ENCODE results near the gene GP2. TPM values are rescaled to one million over a fixed set of nuclear protein-coding genes. Genes with fewer than 3 reads are reported as not detected.
"Not testable (repeated sequence)": the region's sequence is repeated elsewhere in the genome, so short reads cannot be mapped to it uniquely, and the experiment has no call there.

The GP2 gene
- polyA plus RNA-seq, 1 donor, result not detected

DNA sequence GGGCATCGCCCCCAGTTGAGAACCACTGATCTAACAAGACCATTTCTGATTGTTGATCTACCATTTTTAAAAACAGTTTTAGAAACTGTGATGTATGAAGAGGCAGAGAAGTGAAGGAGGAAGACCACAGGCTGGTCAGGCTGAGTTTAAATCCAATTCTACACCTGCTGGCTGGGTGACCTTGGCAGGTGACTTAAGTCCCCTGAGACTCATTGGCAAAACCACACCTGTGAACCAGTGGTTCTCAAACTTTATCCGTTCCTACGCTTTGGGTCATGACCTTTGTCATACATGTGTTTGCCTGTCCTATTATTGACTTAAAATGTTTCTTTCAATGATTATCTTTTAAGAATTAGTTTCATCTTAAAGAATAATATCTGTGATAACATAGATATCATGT is 2.3 kb downstream of the GP2 start:
- no peak for DNase-seq (ENCODE audit: low read depth)

DNA sequence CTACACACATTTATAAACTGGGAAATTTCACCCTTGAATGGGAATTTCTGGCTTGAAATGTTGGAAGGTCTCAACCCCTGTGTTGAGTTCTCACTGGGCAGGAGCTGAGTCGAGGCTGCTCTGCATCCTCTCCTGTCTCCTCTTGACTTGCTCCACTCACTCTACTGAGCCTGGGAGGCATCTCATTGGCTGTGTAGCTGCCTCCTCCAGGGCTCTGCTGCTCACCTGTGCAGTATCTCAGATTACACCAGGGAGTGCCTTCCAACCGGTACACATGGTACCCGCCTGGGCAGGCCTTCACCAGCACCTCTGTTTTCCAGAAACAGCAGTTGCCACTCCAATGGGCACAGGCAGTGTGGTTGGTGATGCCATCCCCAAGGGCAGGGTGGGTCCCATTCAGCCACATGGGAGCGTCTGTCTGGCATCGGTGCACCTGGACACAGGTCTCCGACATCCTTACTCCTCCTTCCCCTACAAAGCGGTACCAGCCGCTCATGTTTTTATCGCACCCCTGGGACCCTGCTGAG is 3.7 kb downstream of the GP2 start:
- DNase-seq (ENCODE audit: low read depth), result no peak

DNA sequence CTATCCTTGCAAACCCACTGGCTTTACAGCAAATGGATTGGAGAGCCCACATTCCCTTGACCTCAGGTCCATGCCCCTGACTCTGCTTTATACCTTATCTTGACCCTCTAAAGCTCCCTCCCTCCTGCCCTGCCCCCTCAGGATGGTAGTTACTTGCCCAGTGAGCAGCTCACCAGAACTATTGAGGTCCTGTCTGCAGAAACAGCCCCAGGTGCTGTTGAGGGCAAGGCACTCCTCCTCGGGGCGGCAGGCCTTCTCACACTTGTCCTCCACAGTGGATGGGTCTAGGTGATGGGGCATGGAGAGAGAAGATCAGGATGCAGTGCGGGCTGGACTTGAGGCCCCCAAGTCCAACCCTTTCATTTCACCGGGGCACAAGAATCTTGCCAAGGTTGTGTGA is 4.6 kb downstream of the GP2 start:
- DNase-seq (ENCODE audit: low read depth), result no peak

DNA sequence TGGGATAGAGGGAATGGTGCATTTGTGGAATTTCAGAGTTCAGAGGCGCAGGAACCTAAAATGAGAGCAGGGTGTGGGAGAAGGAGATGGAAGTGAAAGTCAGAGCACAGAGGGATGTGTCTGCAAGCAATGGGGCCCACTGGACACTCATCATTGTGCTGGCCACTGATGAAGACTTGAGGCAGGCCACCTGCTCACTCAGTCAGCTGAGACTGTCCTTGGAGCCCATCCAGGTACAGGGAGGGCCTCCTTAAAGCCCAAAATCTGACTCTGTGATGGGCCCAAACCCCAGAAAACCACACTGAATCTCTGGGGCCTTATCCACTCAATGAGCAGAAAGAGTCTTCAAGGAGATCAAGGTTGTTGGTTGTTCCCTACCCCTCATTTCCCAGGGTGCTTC is 5.6 kb downstream of the GP2 start:
- no peak for DNase-seq (ENCODE audit: low read depth)

DNA sequence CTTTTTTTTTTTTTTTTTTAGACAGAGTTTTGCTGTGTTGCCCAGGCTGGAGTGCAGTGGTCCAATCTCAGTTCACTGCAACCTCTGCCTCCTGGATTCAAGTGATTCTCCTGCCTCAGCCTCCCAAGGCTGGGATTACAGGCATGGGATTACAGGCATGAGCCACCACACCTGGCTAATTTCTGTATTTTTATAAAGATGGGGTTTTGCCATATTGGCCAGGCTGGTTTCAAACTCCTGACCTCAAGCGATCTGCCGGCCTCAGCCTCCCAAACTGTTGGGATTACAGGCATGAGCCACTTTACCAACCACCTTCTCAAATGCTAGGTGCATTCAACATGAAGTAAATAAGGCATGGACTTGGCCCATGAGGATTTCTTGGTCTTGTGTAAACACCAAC is 6.3 kb downstream of the GP2 start:
- not testable (repeated sequence) for DNase-seq (ENCODE audit: low read depth)

DNA sequence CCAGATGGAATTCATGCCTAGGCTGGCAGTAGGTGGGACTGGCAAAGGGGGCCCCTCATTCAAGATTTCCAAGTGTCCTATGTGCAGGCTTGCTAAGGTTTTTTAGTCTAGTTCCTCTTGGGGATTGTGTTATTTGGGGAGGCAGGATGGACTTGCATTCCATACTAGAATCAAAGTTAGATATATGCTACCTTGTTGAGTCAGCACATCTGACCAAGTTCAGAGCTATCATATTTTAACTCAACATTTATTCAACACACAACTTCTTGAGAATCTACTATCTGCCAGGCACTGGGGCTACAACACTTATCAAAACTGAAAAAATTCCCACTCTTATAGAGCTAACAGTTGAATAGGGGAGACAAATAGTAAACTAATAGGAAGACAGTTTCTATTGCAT is 6.7 kb downstream of the GP2 start:
- DNase-seq (ENCODE audit: low read depth), result no peak

DNA sequence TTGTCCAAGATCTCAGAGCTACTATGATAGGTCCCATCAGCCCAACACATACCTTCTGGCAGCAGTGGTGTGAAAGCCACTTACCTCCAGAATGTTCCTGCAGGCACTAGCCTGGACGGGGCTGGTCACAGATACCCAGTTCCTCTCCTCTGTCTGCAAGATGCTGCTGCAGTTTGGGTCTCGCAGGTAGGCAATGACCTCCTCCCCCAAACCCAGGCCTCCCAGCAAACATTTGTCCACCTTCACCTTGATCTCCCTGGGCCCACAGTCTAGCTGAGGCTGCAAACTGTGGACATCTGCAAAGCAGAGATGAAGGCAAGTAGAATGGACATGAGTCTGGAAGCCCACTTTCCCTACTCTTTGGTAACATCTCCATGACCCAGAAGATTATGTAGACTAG is 7.1 kb downstream of the GP2 start:
- DNase-seq (ENCODE audit: low read depth), result no peak

DNA sequence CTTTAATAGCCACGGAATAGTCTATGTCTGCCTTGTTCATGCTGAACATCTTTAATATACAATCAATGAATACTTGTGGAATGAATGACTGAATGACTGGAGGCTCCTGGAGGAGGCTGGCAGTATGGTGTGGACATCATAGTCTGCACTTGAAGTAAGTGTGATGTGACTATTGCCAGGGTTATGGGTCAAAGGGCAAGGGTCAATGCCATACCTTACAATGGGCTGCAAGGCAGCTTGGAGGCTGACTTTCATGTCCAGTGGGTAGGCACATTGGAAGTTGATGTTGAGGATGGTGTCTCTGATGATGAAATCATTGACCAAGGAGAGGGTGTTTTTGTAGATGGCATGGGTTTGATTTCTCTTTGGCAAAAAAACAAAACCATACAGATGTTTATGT is 7.9 kb downstream of the GP2 start:
- no peak for DNase-seq (ENCODE audit: low read depth)

DNA sequence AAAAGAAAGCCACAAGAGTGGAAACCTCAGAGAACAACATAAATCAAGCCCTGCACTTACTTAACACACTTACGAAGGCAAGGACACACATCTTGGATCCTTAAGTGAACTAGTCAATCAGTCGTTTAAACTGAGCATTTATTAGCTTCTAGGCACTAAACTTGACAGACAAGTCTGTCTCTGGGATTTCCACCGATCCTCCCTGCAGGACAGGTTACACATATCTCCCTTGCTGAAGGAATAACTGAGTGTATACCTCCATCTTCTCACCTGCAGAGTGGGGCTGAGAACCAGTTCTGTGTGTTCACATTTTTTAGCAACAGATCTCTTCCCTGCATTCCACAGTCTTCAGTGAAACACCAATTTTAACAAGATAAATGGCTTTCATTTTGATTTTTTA is 8.9 kb downstream of the GP2 start:
- DNase-seq (ENCODE audit: low read depth), result no peak

DNA sequence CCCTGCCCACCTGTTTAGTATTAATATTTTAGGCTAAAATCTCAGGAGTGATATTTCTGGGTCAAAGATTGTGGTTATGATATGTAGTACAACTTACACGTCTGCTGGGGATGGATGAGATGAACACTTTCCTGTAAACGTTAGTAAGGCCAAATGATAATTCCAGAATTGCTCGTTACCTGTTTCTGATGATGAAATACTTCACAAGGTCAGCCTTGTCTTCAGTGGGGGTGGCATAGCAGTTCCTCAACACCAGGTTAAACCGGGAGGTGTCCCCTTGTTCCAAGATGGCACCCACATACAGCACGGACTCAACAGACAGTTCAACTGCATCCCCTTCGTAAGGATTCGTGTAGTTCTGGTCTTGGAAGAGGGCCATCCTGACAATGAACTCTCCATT is 9.3 kb downstream of the GP2 start:
- no peak for DNase-seq (ENCODE audit: low read depth)

DNA sequence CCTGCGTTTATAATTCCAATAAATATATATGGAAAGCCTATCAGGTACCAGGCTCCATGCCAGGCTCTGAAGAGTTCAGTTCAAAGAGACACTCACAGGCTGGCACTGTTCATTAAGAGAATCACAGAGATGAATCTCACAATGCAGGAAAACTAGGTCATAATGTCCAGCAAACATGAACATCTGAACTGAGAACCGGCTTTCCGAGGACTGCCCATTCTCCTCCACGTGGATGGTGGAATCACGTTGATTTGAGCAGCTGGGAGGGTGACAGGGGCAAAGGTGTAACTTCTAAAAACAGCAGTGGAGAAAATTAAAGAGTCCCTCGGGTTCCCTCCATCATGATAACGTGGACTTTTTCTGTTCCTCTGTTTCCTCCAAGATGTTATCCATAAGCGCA is 10.2 kb downstream of the GP2 start:
- no peak for DNase-seq (ENCODE audit: low read depth)

DNA sequence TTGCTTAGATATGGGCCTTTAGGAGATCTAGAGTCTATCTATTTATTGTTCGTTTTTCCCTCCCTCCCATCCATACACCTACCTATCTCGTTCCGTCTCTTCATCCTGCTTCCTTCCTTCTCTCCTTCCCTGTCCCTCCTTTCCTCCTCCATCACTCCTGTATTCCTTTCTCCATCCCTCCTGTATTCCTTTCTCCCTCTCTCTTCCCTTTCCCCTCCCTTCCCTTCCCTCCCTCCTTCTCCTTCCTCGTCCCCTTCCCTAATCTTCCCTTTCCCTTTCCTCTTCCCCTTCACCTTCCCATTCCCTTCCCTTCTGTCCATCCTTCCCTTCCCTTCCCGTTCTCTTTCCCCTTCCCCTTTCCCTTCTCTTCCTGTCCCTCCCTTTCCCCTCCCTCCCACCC is 10.6 kb downstream of the GP2 start:
- no peak for DNase-seq (ENCODE audit: low read depth)

DNA sequence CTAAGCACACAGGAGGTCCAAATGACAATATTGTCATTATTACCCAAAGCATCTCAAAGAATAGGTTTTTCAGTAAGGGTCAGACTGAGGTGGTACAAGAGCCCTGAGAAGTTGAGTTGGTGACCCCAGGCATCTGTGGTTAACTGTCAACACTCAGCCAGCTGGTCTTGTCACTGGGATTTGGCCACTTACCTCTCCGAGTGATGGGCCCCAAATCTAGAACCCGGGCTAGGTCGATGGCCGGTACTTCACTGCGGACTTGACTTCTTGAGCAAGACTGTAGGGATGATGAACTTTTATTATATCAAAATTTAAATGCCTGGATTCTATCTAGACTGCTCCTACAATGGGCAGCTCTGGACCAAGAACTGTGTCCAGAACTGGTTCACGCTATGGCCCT is 11.5 kb downstream of the GP2 start:
- DNase-seq (ENCODE audit: low read depth), result no peak

DNA sequence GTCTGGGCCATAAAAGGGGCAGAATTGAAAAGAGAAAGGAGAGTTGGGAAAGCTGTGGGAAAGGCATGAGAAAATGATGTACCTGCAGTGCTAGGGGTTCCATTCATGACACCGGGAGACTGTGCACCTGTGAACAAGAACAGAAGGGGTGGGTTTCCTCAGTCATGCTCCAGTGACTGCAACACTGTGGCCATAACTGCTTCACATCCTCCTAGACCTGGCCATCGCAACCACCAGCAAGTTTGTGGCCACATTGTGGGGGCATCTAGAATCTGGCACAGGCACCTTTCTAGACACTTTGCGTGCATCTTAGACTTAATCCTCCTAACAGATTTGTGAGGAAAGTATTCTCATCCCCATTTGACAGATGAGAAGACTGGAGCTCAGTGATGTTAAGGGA is 12.7 kb downstream of the GP2 start:
- no peak for DNase-seq (ENCODE audit: low read depth)

DNA sequence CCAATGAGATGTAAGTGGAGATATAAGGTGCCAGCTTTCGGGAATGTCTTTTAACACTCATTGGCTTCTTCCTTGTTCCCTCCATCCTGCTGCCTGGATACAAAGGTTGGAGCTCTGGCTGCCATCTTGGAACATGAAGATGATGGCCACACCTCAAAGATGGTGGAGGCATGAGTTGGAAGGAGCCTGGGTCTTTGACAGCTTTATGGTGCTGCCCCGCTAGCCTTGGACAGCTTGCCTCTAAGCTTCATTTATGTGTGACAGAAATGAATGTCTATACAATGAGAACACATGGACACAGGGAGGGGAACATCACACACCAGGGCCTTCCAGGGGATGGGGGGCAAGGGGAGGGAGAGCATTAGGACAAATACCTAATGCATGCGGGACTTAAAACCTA is 13.6 kb downstream of the GP2 start:
- no peak for DNase-seq (ENCODE audit: low read depth)

DNA sequence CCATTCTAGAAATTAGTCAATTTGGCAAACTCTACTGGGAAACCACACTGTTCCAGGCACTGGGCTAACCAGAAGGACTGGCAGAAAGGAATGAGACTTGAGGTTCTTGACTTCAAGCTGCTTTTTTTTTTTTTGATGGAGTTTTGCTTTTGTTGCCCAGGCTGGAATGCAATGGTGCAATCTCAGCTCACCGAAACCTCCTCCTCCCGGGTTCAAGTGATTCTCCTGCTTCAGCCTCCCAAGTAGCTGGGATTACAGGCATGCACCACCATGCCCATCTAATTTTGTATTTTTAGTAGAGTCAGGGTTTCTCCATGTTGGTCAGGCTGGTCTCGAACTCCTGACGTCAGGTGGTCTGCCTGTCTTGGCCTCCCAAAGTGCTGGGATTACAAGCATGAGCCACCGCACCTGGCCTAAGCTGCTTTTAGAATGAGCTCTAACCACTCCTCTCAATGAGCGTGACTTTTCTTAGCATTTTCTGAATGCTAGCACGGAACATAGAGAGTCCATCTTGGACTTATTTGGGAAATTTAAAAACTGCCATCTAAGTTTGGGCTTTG is 14.7 kb downstream of the GP2 start:
- DNase-seq (ENCODE audit: low read depth), result not testable (repeated sequence)

DNA sequence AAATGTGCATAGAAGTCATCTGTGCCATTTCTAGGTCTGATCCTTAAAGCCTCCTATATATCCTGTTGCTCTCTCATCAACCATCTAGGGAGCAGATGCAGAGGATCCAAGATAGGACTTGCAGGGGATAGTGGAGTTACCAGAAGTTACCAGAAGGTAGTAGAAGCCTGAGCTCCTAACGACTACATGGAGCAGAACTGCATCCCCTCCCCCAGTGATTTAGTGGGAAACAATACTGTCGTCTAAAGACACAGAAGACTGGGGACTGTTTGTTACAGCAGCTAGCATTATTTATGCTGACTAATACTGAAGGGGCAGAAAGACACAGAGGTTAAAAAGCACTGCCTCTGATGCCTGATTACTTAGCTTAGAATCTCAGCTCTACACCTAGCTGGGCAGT is 15.8 kb downstream of the GP2 start:
- no peak for DNase-seq (ENCODE audit: low read depth)

DNA sequence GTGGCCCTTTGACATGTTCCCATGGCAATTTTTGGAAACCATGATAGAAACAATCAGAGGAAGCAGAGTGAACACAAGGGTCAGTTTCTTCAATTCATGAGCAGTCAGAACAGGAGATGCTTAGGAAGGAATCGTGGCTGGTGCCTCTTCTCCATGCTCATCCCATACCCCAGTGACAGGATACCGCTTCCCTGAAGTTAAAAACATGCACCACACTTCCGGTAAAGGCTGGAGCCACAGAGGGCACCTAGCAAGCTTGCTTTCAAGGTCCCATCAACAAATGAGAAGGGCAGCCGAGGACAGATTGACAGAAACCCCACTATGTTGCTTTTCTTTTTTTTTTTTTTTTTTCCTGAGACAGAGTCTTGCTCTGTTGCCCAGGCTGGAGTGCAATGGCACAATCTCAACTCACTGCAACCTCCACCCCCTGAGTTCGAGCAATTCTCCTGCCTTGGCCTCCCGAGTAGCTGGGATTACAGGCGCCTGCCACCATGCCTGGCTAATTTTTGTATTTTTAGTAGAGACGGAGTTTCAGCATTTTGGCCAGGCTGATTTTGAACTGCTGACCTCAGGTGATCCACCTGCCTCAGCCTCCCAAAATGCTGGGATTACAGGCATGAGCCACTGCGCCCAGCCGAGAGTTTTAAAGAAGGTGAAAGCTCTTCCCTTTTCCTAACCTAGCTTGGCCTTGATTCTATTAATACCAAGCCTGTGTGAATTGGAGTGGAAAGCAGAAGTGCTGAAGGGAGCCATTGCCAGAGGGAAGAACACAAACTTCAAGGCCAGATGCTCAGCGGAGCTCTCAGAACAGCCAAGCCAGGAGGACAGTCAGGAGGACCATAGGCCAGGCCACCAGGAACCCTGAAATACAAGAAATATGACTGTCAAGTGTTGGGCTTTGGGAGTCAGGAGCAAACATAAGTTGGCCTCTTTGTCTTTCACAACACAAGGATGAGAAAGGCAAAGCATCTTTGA is 16.6 kb downstream of the GP2 start:
- no peak for DNase-seq (ENCODE audit: low read depth)

DNA sequence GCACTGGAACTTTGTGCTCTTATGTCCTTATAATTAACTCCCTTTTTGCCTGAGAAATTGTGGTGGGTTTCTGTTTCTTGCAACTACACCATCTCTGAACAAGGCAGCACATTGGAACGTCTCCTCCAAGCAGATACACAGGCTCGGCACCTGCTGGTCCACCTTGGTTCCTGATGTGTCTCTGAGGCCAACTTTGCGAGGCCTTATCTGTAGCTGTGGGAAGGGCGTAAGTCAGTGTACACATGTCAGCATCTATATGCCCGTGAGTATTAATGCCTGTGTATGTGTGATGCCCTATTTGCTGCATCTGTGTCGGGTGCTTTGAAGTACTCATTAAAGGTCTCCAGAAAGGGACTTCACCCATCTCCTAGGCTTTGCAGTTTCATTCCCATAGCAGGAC is 17.5 kb downstream of the GP2 start:
- DNase-seq (ENCODE audit: low read depth), result no peak

DNA sequence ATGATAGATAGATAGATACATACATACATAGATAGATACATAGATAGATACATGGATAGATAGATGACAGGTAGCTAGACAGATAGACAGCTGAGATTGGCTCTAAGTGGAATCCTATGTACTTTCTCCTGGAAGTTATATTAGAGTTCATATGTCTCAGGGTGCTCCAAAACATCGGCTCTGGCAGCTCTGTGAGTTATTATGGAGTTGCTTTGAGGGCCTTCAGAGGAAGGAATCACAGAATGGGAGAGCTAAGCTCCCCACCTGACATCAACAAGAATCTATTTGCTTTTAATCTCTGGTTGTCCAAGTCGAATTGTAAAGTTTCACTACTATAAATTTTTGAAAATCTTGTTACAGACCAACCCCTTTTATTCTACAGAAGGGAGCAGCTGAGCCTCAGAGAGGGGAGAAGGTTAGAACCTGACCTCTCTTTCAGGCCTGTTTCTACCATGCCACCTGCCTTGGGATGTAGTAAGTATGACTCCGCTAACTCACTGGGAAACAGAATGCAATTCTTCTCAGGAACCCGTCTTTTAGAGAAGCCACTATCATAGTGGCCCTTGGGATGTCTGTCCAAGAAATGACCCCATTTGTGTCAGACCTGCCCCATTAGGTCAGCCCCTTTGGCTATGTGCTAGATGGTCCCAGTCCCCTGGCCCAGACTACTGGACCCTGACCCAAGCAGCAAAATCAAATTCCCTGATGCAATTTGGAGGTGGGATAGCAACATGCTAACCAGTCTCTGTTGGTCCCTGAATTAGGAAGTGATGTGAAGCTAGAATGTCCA is 18.3 kb downstream of the GP2 start:
- no peak for DNase-seq (ENCODE audit: low read depth)

DNA sequence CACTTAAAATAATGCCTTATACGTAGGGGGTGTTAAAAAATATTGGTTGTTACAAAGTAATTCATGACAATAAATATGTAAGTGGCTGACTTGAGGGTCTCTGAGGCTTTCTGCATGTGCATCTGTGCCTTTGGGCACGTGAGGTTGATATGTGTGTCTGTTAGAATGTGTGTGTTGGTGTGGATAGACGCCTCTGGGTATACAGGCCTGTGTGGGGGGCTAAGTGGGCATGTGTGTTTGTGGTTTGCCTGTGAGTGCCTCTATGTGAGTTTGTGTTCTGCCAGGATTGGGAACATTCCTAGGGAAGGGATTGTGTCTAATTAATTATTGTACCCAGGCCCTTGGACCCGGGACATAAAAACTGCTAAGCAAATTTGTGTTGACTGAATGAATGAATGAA is 19.0 kb downstream of the GP2 start:
- DNase-seq (ENCODE audit: low read depth), result no peak

DNA sequence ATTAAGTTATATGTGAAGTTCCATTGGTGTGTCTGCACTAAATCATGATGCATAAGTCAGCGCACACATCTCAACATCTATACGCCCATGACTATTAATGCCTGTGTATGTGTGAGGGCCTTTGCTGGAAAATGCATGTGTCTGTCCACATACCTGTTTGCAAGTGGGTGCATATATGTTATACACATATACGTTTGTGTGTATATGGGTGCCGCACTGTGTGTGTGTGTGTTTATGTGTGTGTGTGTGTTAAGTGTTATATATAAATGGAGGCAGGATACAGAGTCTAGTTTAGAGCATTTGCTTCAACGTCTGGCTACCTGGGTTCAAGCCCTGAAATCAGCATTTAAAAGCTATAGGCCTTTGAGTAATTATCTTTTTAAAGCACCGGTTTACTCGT is 19.5 kb downstream of the GP2 start:
- DNase-seq (ENCODE audit: low read depth), result no peak

All from forelimb muscle (tissue), 1 donor.